Stomach smooth muscle (tissue), 2 donors: ENCODE data around the gene EHBP1.

Source experiments
- H3K27ac ChIP-seq: one replicate; pipeline ENCODE4 v1.7.0; 2013; ENCODE audit warnings: mild to moderate bottlenecking, low read length, inconsistent platforms
- H3K27me3 ChIP-seq, 2 donors: one replicate each; pipeline ENCODE4 v1.7.0; 2013; ENCODE audit warnings: low read length in 2 of 2; ENCODE audit not compliant: insufficient read depth in 2 of 2, control insufficient read depth in 1 of 2
- H3K36me3 ChIP-seq, 2 donors: one replicate each; pipeline ENCODE4 v1.7.0; 2013; ENCODE audit warnings: low read length in 2 of 2; ENCODE audit not compliant: control insufficient read depth in 2 of 2, insufficient read depth in 2 of 2
- H3K4me1 ChIP-seq: one replicate; pipeline ENCODE4 v1.7.0; 2013; ENCODE audit warnings: low read length; ENCODE audit not compliant: control insufficient read depth, insufficient read depth
- H3K4me3 ChIP-seq, 2 donors: one replicate each; pipeline ENCODE4 v1.7.0; 2013; ENCODE audit warnings: low read length in 2 of 2
- H3K9ac ChIP-seq, 2 donors: one replicate each; pipeline ENCODE4 v1.7.0; 2013; ENCODE audit warnings: low read length in 2 of 2, mild to moderate bottlenecking in 1 of 2
- H3K9me3 ChIP-seq, 2 donors: one replicate each; pipeline ENCODE4 v1.7.0; 2013; ENCODE audit warnings: low read length in 2 of 2; ENCODE audit not compliant: control insufficient read depth in 2 of 2
- donor health status: healthy.
- donor health status: Pancreatic carcinoma.

EHBP1 gene

GRCh38 chr2:62733546-62733945, 28.0 kb downstream of the EHBP1 start:
- Histone ChIP-seq H3K9ac (no peak overlapping the region), H3K4me1 (no peaks in the 10 kb centered on the region), H3K4me3 (no peak overlapping the region), H3K9me3 (peaks cover 3 to 4% of the 10 kb centered on the region in 2 donors), H3K27me3 (no peaks in the 10 kb centered on the region), H3K36me3 (no peaks in the 10 kb centered on the region), H3K27ac (no peak overlapping the region)

GRCh38 chr2:62736899-62737559, 31.5 kb downstream of the EHBP1 start:
- Histone ChIP-seq H3K27ac (no peak overlapping the region), H3K27me3 (no peaks in the 10 kb centered on the region), H3K4me1 (no peaks in the 10 kb centered on the region)

GRCh38 chr2:62738981-62739936, 33.7 kb downstream of the EHBP1 start:
- H3K27me3 ChIP-seq, result no peaks in the 10 kb centered on the region
- H3K9me3 ChIP-seq, result no peaks in the 10 kb centered on the region
- H3K36me3 ChIP-seq, result no peaks in the 10 kb centered on the region
- no peak overlapping the region for H3K4me3 ChIP-seq
- H3K4me1 ChIP-seq, result no peaks in the 10 kb centered on the region
- H3K9ac ChIP-seq, result no peak overlapping the region
- H3K27ac ChIP-seq, result no peak overlapping the region

More at GRCh38 chr2:62736899-62737559, 31.5 kb downstream of the EHBP1 start:
- no peak overlapping the region for H3K9ac ChIP-seq
- no peaks in the 10 kb centered on the region for H3K36me3 ChIP-seq
- no peaks in the 10 kb centered on the region for H3K9me3 ChIP-seq
- H3K4me3 ChIP-seq, result peak overlapping the region in 1 of 2 donors; percentile 37

- Histone ChIP-seq H3K36me3 (no peaks in the 10 kb centered on the region), H3K4me1 (no peaks in the 10 kb centered on the region), H3K4me3 (no peak overlapping the region), H3K27me3 (no peaks in the 10 kb centered on the region), H3K27ac (no peak overlapping the region), H3K9ac (no peak overlapping the region), H3K9me3 (no peaks in the 10 kb centered on the region)
These were observed 34.7 kb downstream of the EHBP1 start for GRCh38 chr2:62740221-62740620.

GRCh38 chr2:62741127-62741526, 35.6 kb downstream of the EHBP1 start:
- H3K4me1 ChIP-seq, result peaks cover 4% of the 10 kb centered on the region
- H3K36me3 ChIP-seq, result no peaks in the 10 kb centered on the region
- no peaks in the 10 kb centered on the region for H3K27me3 ChIP-seq
- H3K27ac ChIP-seq, result no peak overlapping the region
- no peaks in the 10 kb centered on the region for H3K9me3 ChIP-seq
- H3K9ac ChIP-seq, result no peak overlapping the region
- no peak overlapping the region for H3K4me3 ChIP-seq

GRCh38 chr2:62741954-62742722, 36.6 kb downstream of the EHBP1 start:
- Histone ChIP-seq H3K4me3 (no peak overlapping the region), H3K27ac (no peak overlapping the region), H3K9me3 (no peaks in the 10 kb centered on the region), H3K9ac (no peak overlapping the region), H3K4me1 (peaks cover 4% of the 10 kb centered on the region), H3K36me3 (no peaks in the 10 kb centered on the region), H3K27me3 (no peaks in the 10 kb centered on the region)

GRCh38 chr2:62743506-62743905, 38.0 kb downstream of the EHBP1 start:
- no peaks in the 10 kb centered on the region for H3K36me3 ChIP-seq
- no peak overlapping the region for H3K4me3 ChIP-seq
- H3K4me1 ChIP-seq, result peaks cover 4% of the 10 kb centered on the region
- H3K9ac ChIP-seq, result no peak overlapping the region
- H3K27me3 ChIP-seq, result no peaks in the 10 kb centered on the region
- no peak overlapping the region for H3K27ac ChIP-seq
- H3K9me3 ChIP-seq, result no peaks in the 10 kb centered on the region

- Histone ChIP-seq H3K36me3 (no peaks in the 10 kb centered on the region), H3K4me1 (peaks cover 4% of the 10 kb centered on the region)
These were observed 39.1 kb downstream of the EHBP1 start for GRCh38 chr2:62744603-62745002.

GRCh38 chr2:62745891-62746481, 40.5 kb downstream of the EHBP1 start:
- no peak overlapping the region for H3K27ac ChIP-seq

More at GRCh38 chr2:62744603-62745002, 39.1 kb downstream of the EHBP1 start:
- Histone ChIP-seq H3K9me3 (no peaks in the 10 kb centered on the region), H3K27ac (no peak overlapping the region), H3K9ac (no peak overlapping the region), H3K4me3 (no peak overlapping the region), H3K27me3 (no peaks in the 10 kb centered on the region)

GRCh38 chr2:62747169-62747568, 41.7 kb downstream of the EHBP1 start:
- no peak overlapping the region for H3K4me3 ChIP-seq
- H3K9ac ChIP-seq, result no peak overlapping the region
- H3K27me3 ChIP-seq, result no peaks in the 10 kb centered on the region
- H3K27ac ChIP-seq, result no peak overlapping the region
- no peaks in the 10 kb centered on the region for H3K9me3 ChIP-seq
- no peaks in the 10 kb centered on the region for H3K36me3 ChIP-seq
- peaks cover 4% of the 10 kb centered on the region for H3K4me1 ChIP-seq

More at GRCh38 chr2:62745891-62746481, 40.5 kb downstream of the EHBP1 start:
- H3K4me1 ChIP-seq, result peaks cover 4% of the 10 kb centered on the region
- no peak overlapping the region for H3K9ac ChIP-seq
- H3K4me3 ChIP-seq, result no peak overlapping the region
- no peaks in the 10 kb centered on the region for H3K9me3 ChIP-seq
- no peaks in the 10 kb centered on the region for H3K27me3 ChIP-seq
- no peaks in the 10 kb centered on the region for H3K36me3 ChIP-seq
